ENCODE results near the gene EEF1A2.

DNA sequence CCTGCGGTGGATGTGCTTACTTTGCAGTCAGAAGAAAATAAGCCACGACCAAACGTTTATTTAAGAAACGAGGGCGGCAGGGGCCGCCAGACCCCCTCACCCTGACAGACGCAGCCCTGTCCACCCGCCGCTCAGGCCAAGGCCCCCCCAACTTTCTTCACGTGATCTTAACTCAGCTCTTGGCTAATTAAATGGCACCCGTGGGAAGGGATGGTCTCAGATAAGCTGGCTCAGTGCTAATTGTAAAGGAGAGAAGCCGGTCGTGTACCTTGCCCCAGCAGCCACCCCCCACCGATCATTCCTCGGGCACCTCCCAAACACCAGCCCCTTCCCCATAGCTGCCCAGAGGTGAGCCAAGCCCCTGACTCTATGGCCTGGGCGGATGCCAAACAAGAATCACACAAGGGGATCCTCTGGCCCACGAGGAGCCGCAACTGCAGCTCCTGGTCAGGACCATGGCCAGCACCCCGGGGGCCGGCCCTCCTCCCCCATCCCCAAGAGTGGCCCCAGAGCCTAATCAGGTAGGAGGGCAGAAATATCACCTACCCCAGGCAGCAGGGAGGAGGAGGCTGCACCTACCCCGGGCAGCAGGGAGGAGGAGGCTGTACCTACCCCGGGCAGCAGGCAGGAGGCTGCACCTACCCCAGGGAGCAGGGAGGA is 37.6 kb downstream of the EEF1A2 start:
- TF ChIP-seq, protein P1, sequence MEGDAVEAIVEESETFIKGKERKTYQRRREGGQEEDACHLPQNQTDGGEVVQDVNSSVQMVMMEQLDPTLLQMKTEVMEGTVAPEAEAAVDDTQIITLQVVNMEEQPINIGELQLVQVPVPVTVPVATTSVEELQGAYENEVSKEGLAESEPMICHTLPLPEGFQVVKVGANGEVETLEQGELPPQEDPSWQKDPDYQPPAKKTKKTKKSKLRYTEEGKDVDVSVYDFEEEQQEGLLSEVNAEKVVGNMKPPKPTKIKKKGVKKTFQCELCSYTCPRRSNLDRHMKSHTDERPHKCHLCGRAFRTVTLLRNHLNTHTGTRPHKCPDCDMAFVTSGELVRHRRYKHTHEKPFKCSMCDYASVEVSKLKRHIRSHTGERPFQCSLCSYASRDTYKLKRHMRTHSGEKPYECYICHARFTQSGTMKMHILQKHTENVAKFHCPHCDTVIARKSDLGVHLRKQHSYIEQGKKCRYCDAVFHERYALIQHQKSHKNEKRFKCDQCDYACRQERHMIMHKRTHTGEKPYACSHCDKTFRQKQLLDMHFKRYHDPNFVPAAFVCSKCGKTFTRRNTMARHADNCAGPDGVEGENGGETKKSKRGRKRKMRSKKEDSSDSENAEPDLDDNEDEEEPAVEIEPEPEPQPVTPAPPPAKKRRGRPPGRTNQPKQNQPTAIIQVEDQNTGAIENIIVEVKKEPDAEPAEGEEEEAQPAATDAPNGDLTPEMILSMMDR (IDR thresholded peaks at IDR 0.05), result no peak
- no peak for TF ChIP-seq POLR2A (IDR thresholded peaks at IDR 0.05)

Data from lower leg skin (tissue), 3 donors.